ENCODE data around the gene SMIM5. TPM values are rescaled to one million over a fixed set of nuclear protein-coding genes. Genes with fewer than 3 reads are reported as not detected.
A peak's percentile ranks its signal among the peaks of the same experiment; 100 is the strongest.

The SMIM5 gene
- total RNA-seq, 3 donors from 2014 or later = 0.24 TPM; not detected in 2

- DNase-seq = no peak
- ATAC-seq = no peak
- Mint-ChIP-seq H3K4me3 (no peak overlapping the region), H3K36me3 (ENCODE audit: insufficient read depth) (peaks cover 2% of the 10 kb centered on the region), H3K27me3 (ENCODE audit: low read depth) (no peaks in the 10 kb centered on the region), H3K4me1 (ENCODE audit: low read depth) (no peaks in the 10 kb centered on the region), H3K9me3 (no peaks in the 10 kb centered on the region)
These were observed 19.2 kb upstream of the SMIM5 start for GRCh38 chr17:75614006-75614405.

DNA sequence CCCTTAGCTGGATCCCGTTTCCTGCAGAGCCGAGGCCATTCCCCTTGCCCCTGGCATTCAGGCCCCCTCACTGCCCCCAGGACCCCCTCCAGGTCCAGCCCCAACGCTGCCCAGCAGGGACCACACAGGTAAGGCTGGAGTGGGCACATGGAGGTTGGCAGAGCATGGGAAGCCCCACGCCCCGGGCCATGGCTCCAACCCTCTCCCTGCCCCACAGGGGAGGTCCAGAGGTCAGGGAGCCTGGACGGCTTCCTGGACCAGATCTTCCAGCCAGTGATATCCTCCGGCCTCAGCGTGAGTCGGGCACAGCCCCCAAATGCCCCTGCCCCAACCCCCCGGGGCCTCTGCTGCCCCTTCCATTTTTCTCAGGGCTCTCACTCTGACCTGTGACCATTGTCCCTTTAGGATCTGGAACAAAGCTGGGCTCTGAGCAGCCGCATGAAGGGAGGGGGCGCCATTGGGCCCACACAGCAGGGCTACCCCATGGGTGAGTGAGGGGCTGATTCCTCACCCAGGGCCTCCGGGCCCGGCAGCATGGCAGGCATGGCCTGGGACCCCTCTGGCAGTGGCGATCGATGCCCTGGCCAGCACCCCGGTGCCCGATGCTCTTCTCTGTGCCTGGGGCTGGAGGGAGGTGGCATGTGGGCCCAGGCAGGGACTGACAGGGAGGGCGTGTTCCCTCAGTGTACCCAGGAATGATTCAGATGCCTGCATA is 18.5 kb upstream of the SMIM5 start:
- Mint-ChIP-seq H3K9me3 (no peaks in the 10 kb centered on the region), H3K27me3 (ENCODE audit: low read depth) (no peaks in the 10 kb centered on the region), H3K4me1 (ENCODE audit: low read depth) (no peaks in the 10 kb centered on the region), H3K4me3 (no peak overlapping the region), H3K36me3 (ENCODE audit: insufficient read depth) (peaks cover 2% of the 10 kb centered on the region)
- no peak for DNase-seq
- ATAC-seq = no peak

GRCh38 chr17:75615301-75615700 is 17.9 kb upstream of the SMIM5 start:
- no peaks in the 10 kb centered on the region for H3K9me3 Mint-ChIP-seq
- H3K27me3 Mint-ChIP-seq (ENCODE audit: low read depth) = no peaks in the 10 kb centered on the region

DNA sequence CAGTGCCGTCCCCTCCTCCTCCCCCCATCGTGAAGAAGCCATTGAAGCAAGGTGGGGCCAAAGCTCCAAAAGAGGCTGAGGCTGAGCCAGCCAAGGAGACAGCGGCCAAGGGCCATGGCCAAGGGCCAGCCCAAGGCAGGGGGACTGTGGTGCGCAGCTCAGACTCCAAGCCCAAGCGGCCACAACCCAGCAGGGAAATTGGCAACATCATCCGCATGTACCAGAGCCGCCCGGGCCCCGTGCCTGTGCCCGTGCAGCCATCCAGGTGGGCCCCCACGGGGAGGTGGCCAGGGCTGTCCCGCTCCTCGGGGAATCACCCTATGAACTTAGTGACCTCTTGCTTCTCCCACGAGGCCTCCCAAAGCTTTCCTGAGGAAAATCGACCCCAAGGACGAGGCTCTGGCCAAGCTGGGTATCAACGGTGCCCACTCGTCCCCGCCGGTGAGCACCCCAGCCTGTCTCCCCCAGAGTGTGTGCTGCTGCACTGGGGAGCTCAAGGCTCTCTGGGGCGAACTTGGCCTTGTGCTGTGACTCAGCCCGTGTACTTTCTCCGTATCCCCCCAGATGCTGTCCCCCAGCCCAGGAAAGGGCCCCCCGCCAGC is 16.6 kb upstream of the SMIM5 start:
- Mint-ChIP-seq H3K9me3 (no peaks in the 10 kb centered on the region), H3K4me3 (no peak overlapping the region), H3K27me3 (ENCODE audit: low read depth) (no peaks in the 10 kb centered on the region), H3K36me3 (ENCODE audit: insufficient read depth) (peaks cover 2% of the 10 kb centered on the region), H3K4me1 (ENCODE audit: low read depth) (no peaks in the 10 kb centered on the region)
- no peak for DNase-seq
- no peak for ATAC-seq

More at GRCh38 chr17:75615301-75615700, 17.9 kb upstream of the SMIM5 start:
- Mint-ChIP-seq H3K4me1 (ENCODE audit: low read depth) (no peaks in the 10 kb centered on the region), H3K36me3 (ENCODE audit: insufficient read depth) (peaks cover 2% of the 10 kb centered on the region), H3K4me3 (no peak overlapping the region)
- DNase-seq (no peak), ATAC-seq (no peak)

DNA sequence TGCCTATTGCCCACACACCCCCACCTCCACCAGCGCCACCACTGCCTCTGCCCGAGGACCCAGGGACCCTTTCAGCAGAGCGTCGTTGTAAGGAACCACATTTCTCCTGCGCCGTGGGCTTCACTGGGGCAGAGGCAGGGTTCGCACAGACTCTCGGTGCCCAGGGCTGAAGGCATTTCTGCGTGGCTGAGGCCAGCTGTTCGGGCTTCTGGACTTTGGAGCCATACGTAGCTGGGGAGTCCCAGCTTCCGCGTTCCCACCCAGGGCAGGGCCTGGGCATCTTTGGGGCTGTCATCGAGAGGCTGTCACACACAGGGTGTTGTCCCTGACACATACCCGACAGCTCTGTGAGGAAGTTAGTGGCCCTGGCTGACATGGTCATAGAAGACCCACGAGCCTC is 16.0 kb upstream of the SMIM5 start:
- ATAC-seq (no peak), DNase-seq (no peak)
- H3K9me3 Mint-ChIP-seq = no peaks in the 10 kb centered on the region
- no peak overlapping the region for H3K4me3 Mint-ChIP-seq
- H3K36me3 Mint-ChIP-seq (ENCODE audit: insufficient read depth) = no peaks in the 10 kb centered on the region
- no peaks in the 10 kb centered on the region for H3K4me1 Mint-ChIP-seq (ENCODE audit: low read depth)
- H3K27me3 Mint-ChIP-seq (ENCODE audit: low read depth) = no peaks in the 10 kb centered on the region

GRCh38 chr17:75617675-75618074 is 15.6 kb upstream of the SMIM5 start:
- DNase-seq (no peak), ATAC-seq (no peak)
- no peak overlapping the region for H3K4me3 Mint-ChIP-seq
- no peaks in the 10 kb centered on the region for H3K36me3 Mint-ChIP-seq (ENCODE audit: insufficient read depth)
- no peaks in the 10 kb centered on the region for H3K9me3 Mint-ChIP-seq
- H3K4me1 Mint-ChIP-seq (ENCODE audit: low read depth) = no peaks in the 10 kb centered on the region
- H3K27me3 Mint-ChIP-seq (ENCODE audit: low read depth) = no peaks in the 10 kb centered on the region

DNA sequence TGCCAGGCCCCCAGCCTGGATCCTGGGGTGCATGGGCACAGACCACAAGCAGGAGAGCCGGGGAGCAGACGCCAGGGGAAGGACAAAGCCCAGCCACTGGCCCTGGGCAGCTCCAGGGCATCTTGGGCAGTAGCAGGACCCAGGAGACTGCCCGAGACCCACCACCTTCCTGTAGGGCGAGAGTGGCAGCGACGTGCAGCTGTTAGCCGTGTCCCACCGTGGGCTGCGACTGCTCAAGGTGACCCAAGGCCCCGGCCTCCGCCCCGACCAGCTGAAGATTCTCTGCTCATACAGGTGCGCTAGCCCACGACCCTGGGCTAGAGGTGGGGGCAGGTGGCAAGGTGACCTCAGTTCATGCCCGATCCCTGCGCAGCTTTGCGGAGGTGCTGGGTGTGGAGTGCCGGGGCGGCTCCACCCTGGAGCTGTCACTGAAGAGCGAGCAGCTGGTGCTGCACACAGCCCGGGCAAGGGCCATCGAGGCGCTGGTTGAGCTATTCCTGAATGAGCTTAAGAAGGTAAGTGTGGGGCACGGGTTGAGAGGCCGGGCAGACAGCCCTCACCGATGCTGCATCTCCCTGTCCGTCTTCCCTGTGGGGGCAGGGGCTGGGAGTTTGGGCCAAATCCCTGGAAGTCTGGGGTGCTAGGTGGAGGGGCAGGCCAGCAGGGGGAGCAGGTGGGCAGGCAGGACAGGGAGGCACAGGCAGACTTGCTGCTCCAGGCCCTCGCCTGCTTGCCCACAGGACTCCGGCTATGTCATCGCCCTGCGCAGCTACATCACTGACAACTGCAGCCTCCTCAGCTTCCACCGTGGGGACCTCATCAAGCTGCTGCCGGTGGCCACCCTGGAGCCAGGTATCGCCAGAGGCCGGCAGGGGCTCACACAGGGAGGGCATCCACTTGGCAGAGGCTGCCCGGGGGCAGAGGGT is 13.5 kb upstream of the SMIM5 start:
- Mint-ChIP-seq H3K4me3 (no peak overlapping the region), H3K4me1 (ENCODE audit: low read depth) (no peaks in the 10 kb centered on the region), H3K27me3 (ENCODE audit: low read depth) (no peaks in the 10 kb centered on the region), H3K9me3 (no peaks in the 10 kb centered on the region), H3K36me3 (ENCODE audit: insufficient read depth) (no peaks in the 10 kb centered on the region)
- ATAC-seq (no peak), DNase-seq (no peak)

DNA sequence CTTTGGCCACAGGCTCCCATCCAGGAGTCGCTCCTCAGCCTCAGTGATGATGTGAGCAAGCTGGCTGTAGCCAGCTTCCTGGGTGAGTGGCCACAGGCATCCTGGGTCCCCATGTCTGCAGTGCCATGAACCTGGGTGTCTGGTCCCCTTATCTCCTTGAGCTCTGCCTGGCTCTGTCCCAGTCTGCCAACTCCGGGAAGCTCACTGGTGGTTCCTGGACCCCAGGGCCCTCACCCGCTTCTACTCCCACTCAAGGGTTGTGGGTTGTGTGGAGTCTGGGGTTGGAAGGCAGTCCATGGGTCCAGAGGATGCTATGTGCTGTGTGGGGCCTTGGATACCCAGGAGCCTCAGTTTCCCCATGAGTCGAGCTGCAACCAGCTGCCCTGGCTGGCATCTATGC is 11.7 kb upstream of the SMIM5 start:
- Mint-ChIP-seq H3K4me1 (ENCODE audit: low read depth) (no peaks in the 10 kb centered on the region), H3K4me3 (no peak overlapping the region), H3K27me3 (ENCODE audit: low read depth) (no peaks in the 10 kb centered on the region), H3K9me3 (no peaks in the 10 kb centered on the region), H3K36me3 (ENCODE audit: insufficient read depth) (no peaks in the 10 kb centered on the region)
- ATAC-seq = no peak
- DNase-seq = no peak

- H3K9me3 Mint-ChIP-seq = no peaks in the 10 kb centered on the region
- no peak overlapping the region for H3K4me3 Mint-ChIP-seq
- H3K36me3 Mint-ChIP-seq (ENCODE audit: insufficient read depth) = no peaks in the 10 kb centered on the region
- DNase-seq (no peak), ATAC-seq (no peak)
- no peaks in the 10 kb centered on the region for H3K27me3 Mint-ChIP-seq (ENCODE audit: low read depth)
- H3K4me1 Mint-ChIP-seq (ENCODE audit: low read depth) = no peaks in the 10 kb centered on the region
These were observed 11.2 kb upstream of the SMIM5 start for GRCh38 chr17:75622076-75622475.

- DNase-seq (no peak), ATAC-seq (no peak)
- no peaks in the 10 kb centered on the region for H3K27me3 Mint-ChIP-seq (ENCODE audit: low read depth)
- no peaks in the 10 kb centered on the region for H3K9me3 Mint-ChIP-seq
- H3K4me3 Mint-ChIP-seq = no peak overlapping the region
- no peaks in the 10 kb centered on the region for H3K36me3 Mint-ChIP-seq (ENCODE audit: insufficient read depth)
- H3K4me1 Mint-ChIP-seq (ENCODE audit: low read depth) = no peaks in the 10 kb centered on the region
These were observed 10.4 kb upstream of the SMIM5 start for GRCh38 chr17:75622771-75623273.

DNA sequence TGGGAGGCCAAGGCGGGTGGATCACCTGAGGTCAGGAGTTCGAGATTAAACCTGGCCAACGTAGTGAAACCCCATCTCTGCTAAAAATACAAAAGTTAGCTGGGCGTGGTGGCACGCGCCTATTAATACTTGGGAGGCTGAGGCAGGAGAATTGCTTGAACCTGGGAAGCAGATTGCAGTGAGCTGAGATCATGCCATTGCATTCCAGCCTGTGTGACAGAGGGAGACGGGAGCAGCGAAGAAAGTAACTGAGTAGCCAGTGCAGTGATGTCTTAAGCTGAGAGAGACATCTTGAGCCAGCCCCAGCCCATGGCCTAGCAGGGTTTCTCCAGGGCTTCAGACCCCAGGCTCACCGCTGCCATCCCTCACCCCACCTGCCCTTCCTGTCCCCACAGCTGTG is 9.8 kb upstream of the SMIM5 start:
- no peaks in the 10 kb centered on the region for H3K9me3 Mint-ChIP-seq
- no peak overlapping the region for H3K4me3 Mint-ChIP-seq
- H3K4me1 Mint-ChIP-seq (ENCODE audit: low read depth) = no peaks in the 10 kb centered on the region

DNA sequence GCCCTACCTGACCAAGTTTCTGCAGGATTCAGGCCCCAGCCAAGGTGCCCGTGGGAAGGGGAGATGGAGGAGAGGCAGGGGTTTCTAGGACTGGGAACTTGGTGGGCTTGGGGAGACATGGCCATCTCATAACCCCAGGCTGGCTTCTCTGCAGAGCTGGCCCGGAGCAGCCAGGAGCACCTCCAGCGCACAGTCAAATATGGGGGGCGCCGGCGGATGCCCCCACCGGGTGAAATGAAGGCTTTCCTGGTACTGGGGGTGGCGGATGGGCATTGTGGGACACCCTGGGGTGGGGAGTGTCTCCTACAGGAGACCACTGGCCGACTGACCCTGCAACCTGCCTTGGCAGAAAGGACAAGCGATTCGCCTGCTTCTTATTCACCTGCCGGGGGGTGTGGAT is 9.2 kb upstream of the SMIM5 start:
- Mint-ChIP-seq H3K27me3 (ENCODE audit: low read depth) (no peaks in the 10 kb centered on the region), H3K4me1 (ENCODE audit: low read depth) (no peaks in the 10 kb centered on the region)
- ATAC-seq = no peak

More for the DNA sequence above, 9.8 kb upstream of the SMIM5 start:
- no peaks in the 10 kb centered on the region for H3K27me3 Mint-ChIP-seq (ENCODE audit: low read depth)
- no peak for DNase-seq
- ATAC-seq = no peak
- H3K36me3 Mint-ChIP-seq (ENCODE audit: insufficient read depth) = no peaks in the 10 kb centered on the region

GRCh38 chr17:75624714-75625345 is 8.4 kb upstream of the SMIM5 start:
- Mint-ChIP-seq H3K9me3 (no peaks in the 10 kb centered on the region), H3K4me3 (no peak overlapping the region), H3K4me1 (ENCODE audit: low read depth) (no peaks in the 10 kb centered on the region), H3K36me3 (ENCODE audit: insufficient read depth) (no peaks in the 10 kb centered on the region), H3K27me3 (ENCODE audit: low read depth) (no peaks in the 10 kb centered on the region)
- ATAC-seq (no peak), DNase-seq (no peak)

More for the DNA sequence above, 9.2 kb upstream of the SMIM5 start:
- Mint-ChIP-seq H3K4me3 (no peak overlapping the region), H3K36me3 (ENCODE audit: insufficient read depth) (no peaks in the 10 kb centered on the region), H3K9me3 (no peaks in the 10 kb centered on the region)
- no peak for DNase-seq

- ATAC-seq = peak; percentile 57 to 70
These were observed 7.3 kb upstream of the SMIM5 start for GRCh38 chr17:75625813-75626486.

More at GRCh38 chr17:75625813-75626486, 7.3 kb upstream of the SMIM5 start:
- H3K27me3 Mint-ChIP-seq (ENCODE audit: low read depth) = no peaks in the 10 kb centered on the region
- H3K4me3 Mint-ChIP-seq = no peak overlapping the region
- no peak for DNase-seq
- no peaks in the 10 kb centered on the region for H3K36me3 Mint-ChIP-seq (ENCODE audit: insufficient read depth)
- no peaks in the 10 kb centered on the region for H3K9me3 Mint-ChIP-seq
- no peaks in the 10 kb centered on the region for H3K4me1 Mint-ChIP-seq (ENCODE audit: low read depth)

All from activated T-cell treated with anti-CD3 and anti-CD28 coated beads, Interleukin-2, amount 50 U/mL, for 4 hours (primary cell).